ENCODE results near the gene TCAP. TPM values are rescaled to one million over a fixed set of nuclear protein-coding genes. Genes with fewer than 3 reads are reported as not detected.

TCAP gene
- total RNA-seq, 1 donor from 2014 or later, result not detected

DNA sequence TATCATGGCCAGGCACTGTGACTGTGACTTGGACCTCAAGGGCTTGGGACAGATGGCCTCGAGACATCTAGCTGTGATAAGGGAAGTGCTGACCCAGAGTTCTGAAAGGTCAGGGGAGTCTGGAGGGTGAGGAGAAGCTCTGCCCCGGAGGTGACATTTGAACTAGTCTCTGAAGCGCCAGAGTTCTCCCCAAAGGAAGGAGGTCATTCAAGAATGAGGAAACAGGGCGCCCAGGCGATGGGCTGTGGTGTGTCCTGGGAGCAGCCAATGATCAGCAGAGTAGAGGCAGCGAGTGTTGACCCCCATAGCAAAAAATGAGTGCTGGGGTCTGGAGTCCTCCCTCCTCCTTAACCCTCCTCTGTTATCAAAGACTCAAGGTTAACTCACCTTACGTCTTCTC, 23.3 kb upstream of the TCAP start:
- TF ChIP-seq, protein P1, sequence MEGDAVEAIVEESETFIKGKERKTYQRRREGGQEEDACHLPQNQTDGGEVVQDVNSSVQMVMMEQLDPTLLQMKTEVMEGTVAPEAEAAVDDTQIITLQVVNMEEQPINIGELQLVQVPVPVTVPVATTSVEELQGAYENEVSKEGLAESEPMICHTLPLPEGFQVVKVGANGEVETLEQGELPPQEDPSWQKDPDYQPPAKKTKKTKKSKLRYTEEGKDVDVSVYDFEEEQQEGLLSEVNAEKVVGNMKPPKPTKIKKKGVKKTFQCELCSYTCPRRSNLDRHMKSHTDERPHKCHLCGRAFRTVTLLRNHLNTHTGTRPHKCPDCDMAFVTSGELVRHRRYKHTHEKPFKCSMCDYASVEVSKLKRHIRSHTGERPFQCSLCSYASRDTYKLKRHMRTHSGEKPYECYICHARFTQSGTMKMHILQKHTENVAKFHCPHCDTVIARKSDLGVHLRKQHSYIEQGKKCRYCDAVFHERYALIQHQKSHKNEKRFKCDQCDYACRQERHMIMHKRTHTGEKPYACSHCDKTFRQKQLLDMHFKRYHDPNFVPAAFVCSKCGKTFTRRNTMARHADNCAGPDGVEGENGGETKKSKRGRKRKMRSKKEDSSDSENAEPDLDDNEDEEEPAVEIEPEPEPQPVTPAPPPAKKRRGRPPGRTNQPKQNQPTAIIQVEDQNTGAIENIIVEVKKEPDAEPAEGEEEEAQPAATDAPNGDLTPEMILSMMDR (conservative IDR thresholded peaks at IDR 0.05; ENCODE audit: low read depth, low read length), result no peak
- DNase-seq (ENCODE audit: low read depth), result no peak

DNA sequence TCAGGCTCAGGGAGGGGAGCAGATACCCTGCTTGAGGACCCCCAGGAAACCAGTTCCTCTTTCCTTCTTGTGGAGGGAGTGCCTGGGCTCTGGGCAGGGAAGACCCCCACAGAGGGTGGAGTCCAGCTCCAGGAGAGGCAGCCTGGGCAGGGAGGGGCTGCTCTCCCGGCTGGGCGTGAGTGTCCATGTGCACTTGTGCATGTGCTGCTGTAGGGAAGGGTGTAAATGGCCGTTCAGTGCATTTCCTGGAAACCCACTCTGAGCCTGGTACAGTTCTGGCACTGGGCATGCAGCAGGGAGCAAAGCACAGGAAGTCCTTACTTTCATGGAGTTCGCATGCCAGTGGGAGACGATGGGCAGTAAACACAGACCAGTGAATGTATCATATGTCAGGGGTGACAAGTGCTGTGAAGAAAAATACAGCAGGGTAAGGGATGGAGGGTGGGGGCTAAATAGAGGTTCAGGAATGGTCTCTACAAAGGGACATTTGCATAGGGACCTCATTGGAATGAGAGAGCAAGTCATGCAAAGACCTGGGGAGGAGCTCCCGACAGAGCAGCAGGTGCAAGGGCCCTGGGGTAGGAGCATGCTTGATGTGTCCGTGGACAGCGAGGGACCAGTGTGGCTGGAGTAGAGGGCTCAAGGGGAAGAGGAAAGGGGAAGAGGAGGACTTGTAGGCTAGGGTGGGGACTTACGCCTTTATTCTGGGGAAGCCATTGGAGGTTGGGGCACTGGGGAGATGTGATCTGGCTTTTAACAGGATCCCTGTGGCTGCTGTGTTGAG, 22.7 kb upstream of the TCAP start:
- no peak overlapping the region for H3K4me3 ChIP-seq (ENCODE audit: low read depth, low read length)
- TF ChIP-seq, protein P1 (conservative IDR thresholded peaks at IDR 0.05; ENCODE audit: low read depth, low read length), result no peak
- no peak for DNase-seq (ENCODE audit: low read depth)

More for the DNA sequence above, 23.3 kb upstream of the TCAP start:
- H3K4me3 ChIP-seq (ENCODE audit: low read depth, low read length), result no peak overlapping the region

DNA sequence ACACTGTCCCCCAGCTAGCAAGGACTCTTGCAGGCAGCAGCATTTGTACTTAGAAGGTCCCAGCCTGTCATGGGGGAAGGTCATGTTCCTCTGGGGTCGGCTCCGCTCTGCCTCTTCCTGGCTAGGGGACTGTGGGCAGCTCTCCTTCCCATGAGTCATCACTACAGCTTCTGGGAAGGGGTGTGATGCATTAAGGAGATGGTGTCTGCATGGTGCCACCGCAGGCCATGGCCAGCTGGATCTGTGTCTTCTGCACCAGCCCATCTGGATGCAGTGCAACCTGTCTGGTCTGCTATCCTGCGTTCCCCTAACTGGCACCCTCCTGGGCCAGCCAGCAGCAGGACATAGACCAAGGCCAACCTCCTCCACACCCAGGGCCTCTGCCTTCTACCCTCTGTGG, 21.9 kb upstream of the TCAP start:
- DNase-seq (ENCODE audit: low read depth), result no peak
- TF ChIP-seq, protein P1 (conservative IDR thresholded peaks at IDR 0.05; ENCODE audit: low read depth, low read length), result no peak
- H3K4me3 ChIP-seq (ENCODE audit: low read depth, low read length), result no peak overlapping the region

DNA sequence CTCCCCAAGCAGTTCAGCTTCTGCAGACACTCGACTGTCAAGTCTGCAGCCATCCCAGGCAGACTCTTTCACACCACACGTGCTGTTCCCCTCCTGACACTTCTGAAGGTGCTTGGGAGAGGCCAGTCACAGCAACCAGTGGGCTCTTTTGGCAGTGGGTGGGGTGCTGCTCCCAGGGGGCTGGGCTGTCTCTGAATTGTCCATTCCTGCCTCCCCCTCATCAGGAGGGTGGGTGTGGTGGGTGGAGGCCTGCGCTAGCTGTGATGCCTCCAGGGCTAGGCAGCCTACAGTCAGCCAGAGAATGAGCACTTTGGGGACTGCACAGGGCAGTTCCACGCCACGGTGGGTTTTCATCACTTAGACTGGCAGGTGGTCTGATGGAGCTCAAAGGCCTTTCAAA, 17.9 kb upstream of the TCAP start:
- no peak overlapping the region for H3K4me3 ChIP-seq (ENCODE audit: low read depth, low read length)
- DNase-seq (ENCODE audit: low read depth), result no peak
- TF ChIP-seq, protein P1 (conservative IDR thresholded peaks at IDR 0.05; ENCODE audit: low read depth, low read length), result no peak

DNA sequence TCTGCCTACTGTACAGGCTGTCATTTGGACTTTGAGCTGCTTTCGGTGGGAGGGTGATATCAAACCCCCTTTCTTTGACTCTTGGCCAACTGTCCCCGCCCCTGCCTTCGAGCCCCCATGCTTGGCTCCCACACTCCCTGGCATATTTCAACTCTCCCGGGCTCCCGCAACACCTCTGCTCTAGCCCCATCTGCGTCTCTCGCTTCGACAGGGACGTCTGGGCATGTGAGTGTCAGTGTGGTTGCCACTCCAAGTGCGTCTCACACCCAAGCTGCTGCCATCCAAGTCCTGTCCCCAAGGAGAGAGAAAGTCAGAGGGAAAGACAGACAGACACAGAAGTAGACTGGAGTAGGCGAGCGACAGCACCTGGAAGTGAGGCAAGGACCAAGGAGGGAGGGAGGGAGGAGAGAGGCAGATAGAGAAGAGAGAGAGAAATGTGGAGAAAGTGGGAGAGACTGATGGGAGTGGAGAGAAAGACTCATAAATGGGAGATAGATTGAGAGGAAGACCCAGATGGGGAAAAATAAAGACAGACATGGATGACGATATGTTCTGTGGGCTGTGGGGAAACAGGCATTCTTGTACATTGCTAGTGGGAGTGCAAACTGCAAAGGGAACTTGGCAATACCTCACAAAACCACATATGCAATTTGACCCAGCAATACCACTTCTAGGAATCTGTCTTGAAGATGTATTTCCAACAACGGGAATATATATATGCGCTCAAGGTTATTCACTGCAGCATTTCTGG, 16.4 kb upstream of the TCAP start:
- TF ChIP-seq, protein P1 (conservative IDR thresholded peaks at IDR 0.05; ENCODE audit: low read depth, low read length), result no peak
- DNase-seq (ENCODE audit: low read depth), result no peak
- no peak overlapping the region for H3K4me3 ChIP-seq (ENCODE audit: low read depth, low read length)

DNA sequence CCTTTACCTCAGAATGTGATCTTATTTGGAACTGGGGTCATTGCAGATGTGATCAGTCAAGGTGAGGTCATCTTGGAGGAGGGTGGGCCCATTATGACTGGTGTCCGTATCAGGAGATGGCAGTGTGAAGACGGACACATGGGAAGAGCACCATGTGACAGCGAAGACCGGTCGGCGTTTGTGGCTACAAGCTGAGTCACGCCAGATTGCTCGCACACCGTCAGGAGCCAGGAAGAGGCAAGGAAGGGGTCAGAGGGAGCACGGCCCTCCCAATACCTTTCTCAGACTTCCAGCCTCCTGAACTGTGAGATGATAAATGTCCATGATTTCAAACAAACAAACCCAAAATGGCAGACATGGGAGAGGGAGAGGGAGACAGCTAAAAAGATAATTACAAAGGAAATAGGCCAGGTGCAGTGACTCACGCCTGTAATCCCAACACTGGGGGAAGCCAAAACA, 15.0 kb upstream of the TCAP start:
- DNase-seq (ENCODE audit: low read depth), result no peak
- TF ChIP-seq, protein P1 (conservative IDR thresholded peaks at IDR 0.05; ENCODE audit: low read depth, low read length), result no peak
- H3K4me3 ChIP-seq (ENCODE audit: low read depth, low read length), result no peak overlapping the region
